ENCODE measurements around the gene MAG.

The MAG gene

DNA sequence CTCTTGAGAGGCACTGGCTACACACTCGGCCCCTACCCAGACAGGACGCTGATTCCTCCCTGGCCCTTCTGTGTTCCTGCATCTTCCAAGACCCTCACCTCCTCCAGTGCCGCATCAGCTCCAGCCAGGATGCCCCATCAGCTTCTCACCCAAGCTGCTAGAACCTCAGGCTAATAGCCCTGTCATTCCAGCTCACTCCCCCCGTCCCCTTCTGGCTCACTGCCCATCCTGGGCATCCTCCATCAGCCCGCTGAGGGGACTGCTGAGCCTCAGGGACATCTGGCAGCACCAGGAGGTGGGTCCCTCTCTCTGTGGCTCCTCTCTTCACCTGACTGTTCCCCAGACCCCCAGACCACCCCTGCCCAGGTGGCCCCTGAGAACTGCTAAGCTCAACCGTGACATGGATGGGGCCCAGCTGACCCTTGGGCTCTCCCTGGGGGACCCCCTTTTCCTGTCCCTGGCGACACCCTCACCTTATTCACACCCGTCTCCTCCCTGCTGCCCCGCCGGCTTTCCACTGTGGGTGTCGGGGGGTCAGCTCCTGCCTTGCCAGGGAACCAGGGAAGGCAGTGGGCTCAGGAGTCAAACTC lies 71.1 kb downstream of the MAG start:
- DNase-seq (ENCODE audit: low spot score): peak; percentile 24

Measured in ecto neural progenitor cell (in vitro differentiated cells).